Right lobe of liver (tissue), 6 donors: ENCODE data around the gene CARNS1. TPM values are rescaled to one million over a fixed set of nuclear protein-coding genes. Genes with fewer than 3 reads are reported as not detected.

Source experiments
- ATAC-seq, 4 donors: fragments of 200-7000 bp; cut with Tn5 transposase; one replicate each; pipeline ENCODE4 v1.9.1; 2020; ENCODE audit warnings: mild to moderate bottlenecking in 4 of 4, moderate library complexity in 4 of 4
- DNase-seq, 3 donors: peaks; one replicate each; pipeline ENCODE4 v3.0.0-alpha.2; 2020
- H3K27ac ChIP-seq, 3 donors: fragments of 200-600 bp; one replicate each; pipeline ENCODE4 v1.8.0; 2022
- H3K27me3 ChIP-seq, 2 donors: fragments of 200-600 bp; one replicate each; pipeline ENCODE4 v1.8.0; 2022
- H3K36me3 ChIP-seq, 4 donors: fragments of 200-600 bp; sonication (generic) in 1 of 4; one replicate each; pipeline versions ENCODE4 v1.5.1 to v1.8.0; 2017 to 2022; ENCODE audit warnings: control low read depth in 1 of 4
- H3K4me1 ChIP-seq, 4 donors: fragments of 200-600 bp; sonication (generic) in 1 of 4; one replicate each; pipeline versions ENCODE4 v1.5.1 to v1.8.0; 2017 to 2022; ENCODE audit warnings: control low read depth in 1 of 4
- H3K4me3 ChIP-seq, 3 donors: fragments of 200-600 bp; one replicate each; pipeline ENCODE4 v1.8.0; 2022
- H3K9me3 ChIP-seq, 4 donors: fragments of 200-600 bp; sonication (generic) in 1 of 4; one replicate each; pipeline versions ENCODE4 v1.5.1 to v1.8.0; 2017 to 2022; ENCODE audit warnings: control low read depth in 1 of 4
- POLR2A ChIP-seq: fragments of 450-650 bp; IDR thresholded peaks from one replicate; pipeline ENCODE4 v1.6.1; 2017; ENCODE audit warnings: antibody characterized with exemption, mild to moderate bottlenecking
- WGBS: methylation state at CpG from one replicate; pipeline ENCODE4 v1.1.6; 2018; ENCODE audit warnings: low coverage, low lambda C conversion rate; ENCODE audit not compliant: insufficient coverage; ENCODE audit errors: missing lambda C conversion rate; 5-methylcytosine and 5-hydroxymethylcytosine counted together
- intact Hi-C, 2 donors: fragments of 100-400 bp; cut with DNase I; formaldehyde crosslinking; loops; one replicate each; pipeline versions ENCODE4 v1.11.2 to v1.14.1; 2022
- total RNA-seq, 6 experiments: library from RNA; depleted of rRNA in 2 of 6; stranded (reverse); fragments of >200 nt in 2 of 6; fragmentation: NEBNext Ultra II Directional in 3 of 6; extraction: Animal tissue kit (Norgen Biotek cat#: 25700) in 3 of 6; gene quantifications; one replicate each; pipeline versions ENCODE4 v1.1.0 to v1.2.4, GENCODE V29; 2016 to 2023
- TF ChIP-seq, protein P1 (sequence below), 4 donors: fragments of 200-600 bp in 3 of 4; fragments of 450-650 bp in 1 of 4; IDR thresholded peaks; one replicate each; pipeline versions ENCODE4 v1.5.1 to v1.8.0; 2016 to 2022; ENCODE audit warnings: antibody characterized with exemption in 4 of 4, mild to moderate bottlenecking in 2 of 4
- donor health status: DM: no; HTN: yes; CAD: no.
- donor health status: DM: no; HTN: no; CAD: no.
- donor health status: DM: no; HTN: no; CAD: no.
- donor health status: DM: no; HTN: yes; CAD: no.
- donor health status: DM: no; HTN: yes; CAD: no.

Gene CARNS1
- total RNA-seq, 6 experiments from 2014 or later: 0.12 to 0.31 (median 0.22) TPM; not detected in 1

DNA sequence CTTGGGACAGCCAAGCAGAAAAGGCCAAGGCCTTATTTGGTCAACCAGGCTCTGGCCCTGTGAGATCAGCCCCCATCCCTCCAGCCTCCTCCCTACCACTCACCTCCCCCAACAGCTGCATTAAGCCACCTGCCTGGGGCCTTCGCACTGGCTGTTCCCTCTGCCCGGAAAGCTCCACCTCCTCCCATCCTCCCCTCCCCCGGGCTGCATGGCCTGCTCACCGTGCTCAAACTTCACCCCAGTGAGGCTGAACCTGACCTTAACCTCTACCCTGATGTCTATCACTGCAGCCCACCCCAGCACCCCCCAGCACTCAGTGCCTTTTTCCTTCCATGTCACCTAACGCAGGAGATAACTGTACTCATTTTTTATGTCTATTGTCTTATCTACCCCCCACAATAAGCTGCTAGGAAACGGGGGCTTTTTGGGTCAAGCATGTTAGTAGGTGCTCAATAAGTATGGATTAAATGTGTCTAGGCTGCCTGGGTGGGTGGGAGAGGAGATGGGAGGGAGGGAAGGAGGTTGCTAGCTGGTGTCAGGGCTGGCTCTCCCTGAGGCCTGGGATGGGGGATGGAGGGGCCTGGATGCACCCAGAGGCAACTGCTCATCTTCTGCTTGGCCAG is 21.1 kb downstream of the CARNS1 start:
- no peak overlapping the region for H3K27ac ChIP-seq
- peak overlapping the region in 1 of 3 donors; percentile 27 for H3K4me3 ChIP-seq
- no peaks in the 10 kb centered on the region for H3K27me3 ChIP-seq
- WGBS: 38% methylated on average over 6 of the region's 6 CpGs
- intact Hi-C loops: no loop called here
- H3K4me1 ChIP-seq: no peaks in the 10 kb centered on the region
- peaks cover 0 to 43% (median 11%) of the 10 kb centered on the region in 4 donors for H3K36me3 ChIP-seq
- ATAC-seq (peak; percentile 3 to 21 (median 14)), DNase-seq (no peak)
- no peaks in the 10 kb centered on the region for H3K9me3 ChIP-seq
- TF ChIP-seq, protein P1, sequence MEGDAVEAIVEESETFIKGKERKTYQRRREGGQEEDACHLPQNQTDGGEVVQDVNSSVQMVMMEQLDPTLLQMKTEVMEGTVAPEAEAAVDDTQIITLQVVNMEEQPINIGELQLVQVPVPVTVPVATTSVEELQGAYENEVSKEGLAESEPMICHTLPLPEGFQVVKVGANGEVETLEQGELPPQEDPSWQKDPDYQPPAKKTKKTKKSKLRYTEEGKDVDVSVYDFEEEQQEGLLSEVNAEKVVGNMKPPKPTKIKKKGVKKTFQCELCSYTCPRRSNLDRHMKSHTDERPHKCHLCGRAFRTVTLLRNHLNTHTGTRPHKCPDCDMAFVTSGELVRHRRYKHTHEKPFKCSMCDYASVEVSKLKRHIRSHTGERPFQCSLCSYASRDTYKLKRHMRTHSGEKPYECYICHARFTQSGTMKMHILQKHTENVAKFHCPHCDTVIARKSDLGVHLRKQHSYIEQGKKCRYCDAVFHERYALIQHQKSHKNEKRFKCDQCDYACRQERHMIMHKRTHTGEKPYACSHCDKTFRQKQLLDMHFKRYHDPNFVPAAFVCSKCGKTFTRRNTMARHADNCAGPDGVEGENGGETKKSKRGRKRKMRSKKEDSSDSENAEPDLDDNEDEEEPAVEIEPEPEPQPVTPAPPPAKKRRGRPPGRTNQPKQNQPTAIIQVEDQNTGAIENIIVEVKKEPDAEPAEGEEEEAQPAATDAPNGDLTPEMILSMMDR (IDR thresholded peaks at IDR 0.05): no peak
- TF ChIP-seq POLR2A: no peak

DNA sequence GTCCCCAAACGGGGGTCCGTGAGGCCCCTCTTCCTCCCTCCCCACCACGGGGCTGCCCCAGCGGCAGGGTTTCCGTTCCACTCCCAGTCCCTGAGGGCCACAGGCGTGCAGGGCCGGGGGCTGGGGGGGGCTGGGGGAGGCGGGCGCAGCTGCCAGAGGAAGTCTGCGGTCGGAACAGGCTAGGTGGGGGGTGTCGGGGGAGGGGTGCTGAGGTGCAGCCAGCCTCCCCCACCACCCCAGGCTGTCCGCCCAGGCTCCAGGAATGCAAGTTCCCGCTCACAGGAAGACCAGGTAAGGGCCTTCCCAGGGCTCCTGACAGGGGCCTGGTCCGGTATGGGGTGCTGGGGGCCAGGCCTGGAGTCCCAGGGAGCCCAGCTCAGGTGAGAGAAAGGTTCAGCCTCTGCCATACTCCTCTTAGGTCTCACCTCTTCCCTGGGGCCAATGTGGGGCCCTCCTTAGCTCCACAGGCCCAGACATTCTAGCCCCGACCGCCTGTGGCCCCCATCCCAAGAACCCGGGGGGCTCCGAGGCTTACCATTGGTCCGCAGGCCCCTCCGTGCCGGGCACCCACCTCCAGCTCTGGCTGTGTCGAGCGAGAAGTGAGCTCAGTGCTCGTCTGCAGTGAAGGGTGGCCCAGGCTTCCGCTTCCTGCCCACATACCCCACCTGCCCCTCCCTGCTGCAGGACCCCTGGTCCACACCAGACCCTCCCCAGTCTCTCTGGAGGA is 21.8 kb downstream of the CARNS1 start, which contains the start of gene PTPRCAP:
Gene PTPRCAP, minus strand, starts transcription at position 601 of the 727 bp plus-strand sequence. Its CDS starts 63 bp downstream, at position 538.
- DNase-seq: peak in 1 of 3 donors; percentile 35
- H3K36me3 ChIP-seq: peaks cover 0 to 38% (median 11%) of the 10 kb centered on the region in 4 donors
- H3K4me3 ChIP-seq: peak within 1 kb of the TSS in 2 of 3 donors; percentile 11 to 27
- no peaks in the 10 kb centered on the region for H3K27me3 ChIP-seq
- no peak within 1 kb of the TSS for H3K27ac ChIP-seq
- ATAC-seq: peak; percentile 3 to 30 (median 12)
- TF ChIP-seq POLR2A: no peak
- TF ChIP-seq, protein P1 (IDR thresholded peaks at IDR 0.05): no peak
- H3K4me1 ChIP-seq: peaks cover 0 to 2% (median 0%) of the 10 kb centered on the region in 4 donors
- intact Hi-C loops: no loop called here
- no peaks in the 10 kb centered on the region for H3K9me3 ChIP-seq
- WGBS: 65% methylated on average over 8 of the region's 26 CpGs

DNA sequence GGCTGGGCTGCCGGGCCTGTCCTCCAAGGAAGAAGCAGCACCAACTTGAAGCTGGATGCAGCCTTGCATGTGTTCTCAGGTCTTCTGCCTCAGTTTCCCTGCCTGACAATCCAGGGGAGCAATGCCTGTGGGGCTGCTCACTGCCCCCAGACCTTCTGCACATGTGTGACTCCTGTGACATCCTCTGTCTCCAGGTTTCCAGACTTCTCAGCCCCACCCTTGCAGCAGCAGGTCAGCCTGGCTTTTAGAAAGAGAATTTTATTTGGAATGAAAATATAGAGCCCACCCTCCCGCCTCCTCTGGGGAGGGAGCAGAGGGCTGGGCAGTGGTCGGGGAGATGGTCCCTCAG is 22.3 kb downstream of the CARNS1 start:
- no peak for ATAC-seq
- Histone ChIP-seq H3K4me3 (peak overlapping the region in 2 of 3 donors; percentile 11 to 27), H3K27ac (no peak overlapping the region), H3K36me3 (peaks cover 0 to 33% (median 8%) of the 10 kb centered on the region in 4 donors), H3K4me1 (peaks cover 0 to 7% (median 0%) of the 10 kb centered on the region in 4 donors), H3K9me3 (no peaks in the 10 kb centered on the region), H3K27me3 (no peaks in the 10 kb centered on the region)
- intact Hi-C loops: no loop called here
- TF ChIP-seq, protein P1 (IDR thresholded peaks at IDR 0.05): no peak
- TF ChIP-seq POLR2A: no peak
- DNase-seq: no peak
- 42% methylated on average over 2 of the region's 3 CpGs for WGBS

DNA sequence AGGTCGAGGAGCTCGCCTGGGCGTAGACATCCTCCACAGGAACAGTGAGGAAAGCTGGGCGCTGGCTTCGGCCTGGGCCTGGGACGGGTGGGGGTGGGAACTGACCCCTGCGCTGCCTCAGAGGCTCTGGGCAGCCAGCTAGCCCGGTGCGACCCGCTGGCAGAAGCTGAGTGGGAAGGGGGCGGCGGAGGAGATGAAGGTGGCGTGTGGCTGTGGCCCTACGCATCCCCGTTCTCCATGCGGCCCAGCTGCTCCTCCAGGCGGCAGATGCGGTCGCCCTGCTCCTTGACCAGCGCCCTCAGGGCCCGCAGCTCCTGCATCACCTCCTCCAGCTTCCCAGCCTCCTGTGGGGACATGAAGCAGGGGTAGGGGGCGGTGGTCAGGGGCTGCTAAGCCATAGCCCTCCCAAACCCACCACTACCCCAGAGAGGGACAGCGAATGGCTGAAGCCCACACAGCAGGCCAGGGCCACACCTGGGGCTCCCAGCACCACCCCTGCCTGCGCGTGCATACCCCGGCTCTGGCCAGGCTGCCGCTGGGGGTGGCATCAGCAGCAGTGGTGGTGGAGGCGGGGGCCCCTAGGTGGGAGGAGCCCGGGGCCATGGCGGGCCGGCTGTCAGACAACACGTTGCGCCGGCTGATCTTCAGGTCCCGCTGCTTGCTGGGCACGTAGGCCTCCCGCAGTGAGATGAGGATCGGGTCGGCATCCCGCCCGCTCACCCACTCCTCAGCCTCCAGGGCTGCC is 22.9 kb downstream of the CARNS1 start:
- intact Hi-C loops: no loop called here
- H3K4me1 ChIP-seq: peaks cover 0 to 7% (median 0%) of the 10 kb centered on the region in 4 donors

More for the DNA sequence above, 22.9 kb downstream of the CARNS1 start:
- no peak for TF ChIP-seq POLR2A
- TF ChIP-seq, protein P1 (IDR thresholded peaks at IDR 0.05): no peak
- H3K4me3 ChIP-seq: peak overlapping the region in 2 of 3 donors; percentile 11 to 27
- H3K27me3 ChIP-seq: no peaks in the 10 kb centered on the region
- no peaks in the 10 kb centered on the region for H3K9me3 ChIP-seq
- DNase-seq: peak in 1 of 3 donors; percentile 61
- ATAC-seq: no peak
- no peak overlapping the region for H3K27ac ChIP-seq
- H3K36me3 ChIP-seq: peaks cover 0 to 27% (median 4%) of the 10 kb centered on the region in 4 donors
- WGBS: 63% methylated on average over 6 of the region's 41 CpGs
